UCSD-AML1 (cell line): ENCODE results near the gene INHBE.
A peak's percentile ranks its signal among the peaks of the same experiment; 100 is the strongest.
"Not testable (repeated sequence)": the region's sequence is repeated elsewhere in the genome, so short reads cannot be mapped to it uniquely, and the experiment has no call there.

ENCODE experiments used
- DNase-seq: peaks from one replicate; lab custom pipeline; 2025; ENCODE audit not compliant: unreplicated experiment; lab: John Stamatoyannopoulos, UW

INHBE gene

GRCh38 chr12:57454566-57455373 is at the start of gene INHBE:
Gene INHBE (plus strand): TSS chr12:57455307. CDS start chr12:57455537, 230 bp downstream.
- DNase-seq, result peak; percentile 34

GRCh38 chr12:57410534-57410933 is 44.6 kb upstream of the INHBE start:
- DNase-seq, result no peak

- DNase-seq, result not testable (repeated sequence)
Measured at GRCh38 chr12:57414160-57414559, 40.9 kb upstream of the INHBE start.

- DNase-seq, result no peak
Measured at GRCh38 chr12:57415088-57415487, 40.0 kb upstream of the INHBE start.

GRCh38 chr12:57416039-57416996 is 38.8 kb upstream of the INHBE start:
- no peak for DNase-seq

- no peak for DNase-seq
Measured at GRCh38 chr12:57418255-57418654, 36.9 kb upstream of the INHBE start.

- DNase-seq, result no peak
Measured at GRCh38 chr12:57419495-57419894, 35.6 kb upstream of the INHBE start.

- no peak for DNase-seq
Measured at GRCh38 chr12:57420482-57420881, 34.6 kb upstream of the INHBE start.

GRCh38 chr12:57426948-57427347 is 28.2 kb upstream of the INHBE start:
- DNase-seq, result not testable (repeated sequence)

GRCh38 chr12:57428965-57429364 is 26.1 kb upstream of the INHBE start:
- no peak for DNase-seq

- DNase-seq, result no peak
Measured at GRCh38 chr12:57429473-57430111, 25.5 kb upstream of the INHBE start.

GRCh38 chr12:57430112-57430930 is 24.8 kb upstream of the INHBE start:
- DNase-seq, result peak; percentile 89

GRCh38 chr12:57430931-57431566 is 24.1 kb upstream of the INHBE start, which contains the start of gene R3HDM2:
Gene R3HDM2 (minus strand): TSS chr12:57431043. CDS start chr12:57310428, 120,615 bp downstream.
- peak; percentile 96 for DNase-seq

GRCh38 chr12:57431654-57432188 is 23.4 kb upstream of the INHBE start:
- no peak for DNase-seq

GRCh38 chr12:57433370-57433769 is 21.7 kb upstream of the INHBE start:
- DNase-seq, result no peak

GRCh38 chr12:57434517-57435223 is 20.4 kb upstream of the INHBE start, which contains the start of gene INHBC:
Gene INHBC (plus strand): TSS chr12:57434784. CDS start chr12:57434887, 103 bp downstream.
- DNase-seq, result no peak

GRCh38 chr12:57435293-57435692 is 19.8 kb upstream of the INHBE start:
- peak; percentile 73 for DNase-seq

GRCh38 chr12:57438400-57438799 is 16.7 kb upstream of the INHBE start:
- no peak for DNase-seq

- no peak for DNase-seq
Measured at GRCh38 chr12:57439762-57440266, 15.3 kb upstream of the INHBE start.
